Osteoblast (primary cell): ENCODE results near the gene GNRH2. TPM values are rescaled to one million over a fixed set of nuclear protein-coding genes. Genes with fewer than 3 reads are reported as not detected.

ENCODE experiments used
- DNase-seq: peaks from one replicate; pipeline ENCODE4 v3.0.0; 2011; ENCODE audit warnings: low spot score, mixed read lengths; ENCODE audit not compliant: insufficient read length; ENCODE audit errors: missing footprints
- H2AFZ ChIP-seq: 2 replicates; pipeline ENCODE4 v1.6.0; 2011; ENCODE audit warnings: mild to moderate bottlenecking, low read length
- H3K27ac ChIP-seq: 2 replicates; pipeline ENCODE4 v1.5.1; 2011; ENCODE audit warnings: mild to moderate bottlenecking, low read depth, low read length, moderate library complexity
- H3K27me3 ChIP-seq: 2 replicates; pipeline ENCODE4 v1.6.0; 2012; ENCODE audit warnings: mild to moderate bottlenecking, control low read depth, inconsistent platforms, low read length, moderate library complexity; ENCODE audit not compliant: insufficient read depth
- H3K36me3 ChIP-seq: 2 replicates; pipeline ENCODE4 v1.5.1; 2011; ENCODE audit warnings: mild to moderate bottlenecking, low read length, control low read depth, moderate library complexity; ENCODE audit not compliant: insufficient read depth
- H3K4me1 ChIP-seq: 2 replicates; pipeline ENCODE4 v1.5.1; 2011; ENCODE audit warnings: mild to moderate bottlenecking, low read length, control low read depth, moderate library complexity; ENCODE audit not compliant: insufficient read depth
- H3K4me2 ChIP-seq: 2 replicates; pipeline ENCODE4 v1.6.0; 2011; ENCODE audit warnings: mild to moderate bottlenecking, low read length; ENCODE audit not compliant: insufficient read depth
- H3K4me3 ChIP-seq: fragments of 200-600 bp; sonication (generic); 3 replicates; pipeline ENCODE4 v1.5.1; 2012; ENCODE audit warnings: mild to moderate bottlenecking, low read length, inconsistent platforms; ENCODE audit not compliant: insufficient read depth
- H3K79me2 ChIP-seq: 2 replicates; pipeline ENCODE4 v1.6.0; 2012; ENCODE audit warnings: mild to moderate bottlenecking, low read length, control low read depth, inconsistent platforms; ENCODE audit not compliant: insufficient read depth
- H3K9me3 ChIP-seq: 2 replicates; pipeline ENCODE4 v1.5.1; 2011; ENCODE audit warnings: low read depth, low read length, control low read depth
- H4K20me1 ChIP-seq: 2 replicates; pipeline ENCODE4 v1.6.0; 2012; ENCODE audit warnings: mild to moderate bottlenecking, low read length, control low read depth; ENCODE audit not compliant: insufficient read depth
- CTCF ChIP-seq: IDR thresholded peaks from 2 replicates; pipeline ENCODE4 v1.5.1; 2011; ENCODE audit warnings: mild to moderate bottlenecking, low read depth, low read length, moderate library complexity; ENCODE audit errors: extremely low read depth
- total RNA-seq: library from RNA; depleted of rRNA; stranded (reverse); fragments of >200 nt; gene quantifications from 2 replicates; pipeline ENCODE4 v1.2.3, GENCODE V29; 2012

Gene GNRH2
- total RNA-seq, 1 donor, result not detected

- Histone ChIP-seq H3K36me3 (peaks cover 26% of the 10 kb centered on the region), H3K4me1 (peaks cover 15% of the 10 kb centered on the region), H3K79me2 (peaks cover 11% of the 10 kb centered on the region), H3K27ac (peak overlapping the region; percentile 80), H4K20me1 (no peaks in the 10 kb centered on the region), H2AFZ (peak overlapping the region; percentile 72), H3K4me3 (peak overlapping the region; percentile 94), H3K9me3 (no peaks in the 10 kb centered on the region), H3K4me2 (peak overlapping the region; percentile 81), H3K27me3 (no peaks in the 10 kb centered on the region)
- TF ChIP-seq CTCF, result no peak
- peak; percentile 98 for DNase-seq
Measured at GRCh38 chr20:3045042-3045815, 1.8 kb downstream of the GNRH2 start.

- Histone ChIP-seq H3K27ac (peak within 1 kb of the TSS; percentile 80), H3K4me3 (peak within 1 kb of the TSS; percentile 94), H3K4me1 (peaks cover 15% of the 10 kb centered on the region), H4K20me1 (no peaks in the 10 kb centered on the region), H3K79me2 (peaks cover 11% of the 10 kb centered on the region), H3K36me3 (peaks cover 23% of the 10 kb centered on the region), H3K27me3 (no peaks in the 10 kb centered on the region), H2AFZ (peak within 1 kb of the TSS; percentile 72), H3K4me2 (peak within 1 kb of the TSS; percentile 81), H3K9me3 (no peaks in the 10 kb centered on the region)
- TF ChIP-seq CTCF, result no peak
- peak; percentile 99 for DNase-seq
Measured at GRCh38 chr20:3045816-3046676, 2.6 kb downstream of the GNRH2 start, which contains the start of gene MRPS26. Gene MRPS26 (plus strand): TSS chr20:3046052. CDS start chr20:3046069, 17 bp downstream.

- no peak for TF ChIP-seq CTCF
- no peaks in the 10 kb centered on the region for H3K9me3 ChIP-seq
- peaks cover 11% of the 10 kb centered on the region for H3K79me2 ChIP-seq
- peak overlapping the region; percentile 94 for H3K4me3 ChIP-seq
- H3K4me2 ChIP-seq, result peak overlapping the region; percentile 81
- H4K20me1 ChIP-seq, result no peaks in the 10 kb centered on the region
- peaks cover 11% of the 10 kb centered on the region for H3K4me1 ChIP-seq
- peak overlapping the region; percentile 0 for H3K27ac ChIP-seq
- DNase-seq, result no peak
- H3K27me3 ChIP-seq, result no peaks in the 10 kb centered on the region
- peak overlapping the region; percentile 69 for H2AFZ ChIP-seq
- peaks cover 23% of the 10 kb centered on the region for H3K36me3 ChIP-seq
Measured at GRCh38 chr20:3046677-3047462, 3.4 kb downstream of the GNRH2 start.
